Ovary (tissue), 9 donors: ENCODE results near the gene RPL26. TPM values are rescaled to one million over a fixed set of nuclear protein-coding genes. Genes with fewer than 3 reads are reported as not detected.
A peak's percentile ranks its signal among the peaks of the same experiment; 100 is the strongest.

Experiments
- DNase-seq, 5 donors: peaks; one replicate each; pipeline ENCODE4 v3.0.0-alpha.2; 2019 to 2020
- H3K27ac ChIP-seq, 2 donors: fragments of 200-600 bp; one replicate each; pipeline versions ENCODE4 v1.5.1 to v1.8.0; 2019 to 2022
- H3K27me3 ChIP-seq: fragments of 200-600 bp; one replicate; pipeline ENCODE4 v1.8.0; 2022
- H3K36me3 ChIP-seq: fragments of 200-600 bp; sonication (generic); one replicate; pipeline ENCODE4 v1.5.1; 2019
- H3K4me1 ChIP-seq: one replicate; pipeline ENCODE4 v1.8.1; 2013; ENCODE audit warnings: mild to moderate bottlenecking, moderate library complexity; ENCODE audit not compliant: insufficient read depth
- H3K4me3 ChIP-seq: fragments of 200-600 bp; sonication (generic); one replicate; pipeline ENCODE4 v1.5.1; 2017
- H3K9me3 ChIP-seq, 2 donors: fragments of 200-600 bp in 1 of 2; sonication (generic) in 1 of 2; one replicate each; pipeline versions ENCODE4 v1.5.1 to v1.8.1; 2013 to 2019; ENCODE audit warnings: mild to moderate bottlenecking in 1 of 2, moderate library complexity in 1 of 2
- CTCF ChIP-seq, 3 donors: fragments of 450-650 bp in 2 of 3; fragments of 200-600 bp in 1 of 3; IDR thresholded peaks; one replicate each; pipeline versions ENCODE4 v1.5.1 to v1.8.0; 2016 to 2022; ENCODE audit warnings: antibody characterized with exemption in 3 of 3, mild to moderate bottlenecking in 1 of 3
- EP300 ChIP-seq: sonication (generic); formaldehyde crosslinking; IDR thresholded peaks from one replicate; pipeline ENCODE4 v1.6.1; 2017; ENCODE audit warnings: antibody characterized with exemption
- POLR2A ChIP-seq: fragments of 450-650 bp; IDR thresholded peaks from one replicate; pipeline ENCODE4 v1.6.1; 2017; ENCODE audit warnings: antibody characterized with exemption, mild to moderate bottlenecking, moderate library complexity
- WGBS, 3 donors: extraction: QIAGEN DNeasy Blood & Tissue Kit in 1 of 3; methylation state at CpG; one replicate each; pipeline versions ENCODE4 v1.1.5 to v1.1.7; 2013 to 2017; 5-methylcytosine and 5-hydroxymethylcytosine counted together
- intact Hi-C, 4 donors: fragments of 100-400 bp; cut with DNase I; formaldehyde crosslinking; loops; one replicate each; pipeline versions ENCODE4 v1.11.0 to v1.15.1; 2022 to 2023
- polyA plus RNA-seq, 2 donors: library from polyadenylated mRNA; stranded (reverse); fragments of 200-250 nt in 1 of 2; fragments of 350-450 nt in 1 of 2; fragmentation: Illumina TruSeq in 1 of 2; extraction: RNeasy Lipid Tissue Mini Kit (QIAGEN cat#74804) in 1 of 2; gene quantifications; one replicate each; pipeline ENCODE4 v1.2.3, GENCODE V29; 2013 to 2014
- total RNA-seq, 7 donors: library from RNA; depleted of rRNA in 2 of 7; stranded (reverse); fragments of >200 nt in 2 of 7; fragmentation: NEBNext Ultra II Directional in 3 of 7; extraction: Animal tissue kit (Norgen Biotek cat#: 25700) in 3 of 7; gene quantifications; one replicate each; pipeline versions ENCODE4 v1.1.0 to v1.2.4, GENCODE V29; 2016 to 2023
- donor health status: DM: no; HTN: no; CAD: no; lungs with moderate emphysema.
- donor health status: DM: no; HTN: no; CAD: no.
- donor health status: Bipolar disorder and iron deficiency.
- donor health status: DM: yes; HTN: yes; CAD: no.
- donor health status: DM: no; HTN: no; CAD: no.
- donor health status: DM: yes; HTN: yes; CAD: no.

RPL26 gene
- total and polyA plus RNA-seq, 9 donors = 2,824 to 11,226 (median 3,966) TPM

- no peaks in the 10 kb centered on the region for H3K9me3 ChIP-seq
- no peaks in the 10 kb centered on the region for H3K36me3 ChIP-seq
- intact Hi-C loops = loop anchor here in 3 of 4 donors (2.0 to 10.0 kb wide), 4 partner anchors 334 to 374 kb away; partner anchors contain the start of gene CCDC42 (in 1 of the 3)
Observed at GRCh38 chr17:8410883-8411238, 27.9 kb upstream of the RPL26 start.

GRCh38 chr17:8409966-8410882 lies 27.2 kb upstream of the RPL26 start:
- Histone ChIP-seq H3K27me3 (no peaks in the 10 kb centered on the region), H3K36me3 (no peaks in the 10 kb centered on the region), H3K4me3 (no peak overlapping the region), H3K4me1 (no peaks in the 10 kb centered on the region), H3K9me3 (no peaks in the 10 kb centered on the region), H3K27ac (no peak overlapping the region)
- TF ChIP-seq POLR2A (no peak), EP300 (no peak), CTCF (IDR thresholded peaks at IDR 0.05) (peak; percentile 71 to 80 (median 80))
- 22 to 25% (median 23%) methylated on average over 19 of the region's 19 CpGs for WGBS, 3 donors
- peak; percentile 86 to 94 (median 92) for DNase-seq
- intact Hi-C loops = loop anchor here in 3 of 4 donors (2.0 to 10.0 kb wide), 4 partner anchors 335 to 375 kb away; partner anchors contain the start of gene CCDC42 (in 1 of the 3)

More at GRCh38 chr17:8410883-8411238, 27.9 kb upstream of the RPL26 start:
- TF ChIP-seq CTCF (IDR thresholded peaks at IDR 0.05) (no peak), EP300 (no peak), POLR2A (no peak)
- no peaks in the 10 kb centered on the region for H3K4me1 ChIP-seq
- WGBS, 3 donors = 74 to 82% (median 80%) methylated on average over 1 of the region's 1 CpG
- no peak overlapping the region for H3K4me3 ChIP-seq
- no peaks in the 10 kb centered on the region for H3K27me3 ChIP-seq
- H3K27ac ChIP-seq = no peak overlapping the region
- DNase-seq = no peak

GRCh38 chr17:8408371-8408770 lies 25.4 kb upstream of the RPL26 start:
- 64 to 69% (median 65%) methylated on average over 14 of the region's 14 CpGs for WGBS, 3 donors
- intact Hi-C loops = no loop called here
- Histone ChIP-seq H3K9me3 (no peaks in the 10 kb centered on the region), H3K4me3 (no peak overlapping the region), H3K4me1 (no peaks in the 10 kb centered on the region), H3K27ac (no peak overlapping the region), H3K36me3 (no peaks in the 10 kb centered on the region), H3K27me3 (no peaks in the 10 kb centered on the region)
- DNase-seq = no peak
- TF ChIP-seq CTCF (IDR thresholded peaks at IDR 0.05) = no peak
- TF ChIP-seq POLR2A = no peak
- no peak for TF ChIP-seq EP300

GRCh38 chr17:8406174-8406573 lies 23.2 kb upstream of the RPL26 start:
- TF ChIP-seq CTCF (IDR thresholded peaks at IDR 0.05) (no peak), EP300 (no peak), POLR2A (no peak)
- no peak overlapping the region for H3K27ac ChIP-seq
- no peak overlapping the region for H3K4me3 ChIP-seq
- 65 to 84% (median 83%) methylated on average over 2 of the region's 2 CpGs for WGBS, 3 donors
- H3K27me3 ChIP-seq = no peaks in the 10 kb centered on the region
- intact Hi-C loops = no loop called here
- H3K9me3 ChIP-seq = no peaks in the 10 kb centered on the region
- DNase-seq = no peak
- no peaks in the 10 kb centered on the region for H3K36me3 ChIP-seq
- H3K4me1 ChIP-seq = no peaks in the 10 kb centered on the region
